Limb (tissue), 2 donors: Measurements from ENCODE around the gene MGAM2.

Experiments
- DNase-seq, 2 donors: peaks; one replicate each; pipeline ENCODE4 v3.0.0-alpha.2; 2016; ENCODE audit errors: extremely low spot score in 2 of 2

MGAM2 gene

GRCh38 chr7:142120524-142120923 is 9.0 kb downstream of the MGAM2 start:
- DNase-seq = no peak

GRCh38 chr7:142123184-142123583 is 11.7 kb downstream of the MGAM2 start:
- no peak for DNase-seq

GRCh38 chr7:142125256-142125955 is 13.9 kb downstream of the MGAM2 start:
- no peak for DNase-seq

GRCh38 chr7:142130267-142130666 is 18.7 kb downstream of the MGAM2 start:
- no peak for DNase-seq

- no peak for DNase-seq
Observed at GRCh38 chr7:142131439-142132185, 20.1 kb downstream of the MGAM2 start.

- no peak for DNase-seq
Observed at GRCh38 chr7:142133731-142134148, 22.2 kb downstream of the MGAM2 start.

GRCh38 chr7:142134909-142135308 is 23.4 kb downstream of the MGAM2 start:
- DNase-seq = no peak

GRCh38 chr7:142138996-142139395 is 27.5 kb downstream of the MGAM2 start:
- no peak for DNase-seq

- no peak for DNase-seq
Observed at GRCh38 chr7:142139597-142140400, 28.3 kb downstream of the MGAM2 start.

- DNase-seq = no peak
Observed at GRCh38 chr7:142140401-142140959, 29.0 kb downstream of the MGAM2 start.

GRCh38 chr7:142142702-142143101 is 31.2 kb downstream of the MGAM2 start:
- DNase-seq = no peak

GRCh38 chr7:142146124-142146523 is 34.6 kb downstream of the MGAM2 start:
- no peak for DNase-seq

- no peak for DNase-seq
Observed at GRCh38 chr7:142150356-142150755, 38.8 kb downstream of the MGAM2 start.

GRCh38 chr7:142150869-142151268 is 39.4 kb downstream of the MGAM2 start:
- no peak for DNase-seq

GRCh38 chr7:142152076-142152475 is 40.6 kb downstream of the MGAM2 start:
- no peak for DNase-seq

- no peak for DNase-seq
Observed at GRCh38 chr7:142153400-142153799, 41.9 kb downstream of the MGAM2 start.

GRCh38 chr7:142158736-142159496 is 47.4 kb downstream of the MGAM2 start:
- DNase-seq = no peak

GRCh38 chr7:142161921-142162320 is 50.4 kb downstream of the MGAM2 start:
- no peak for DNase-seq

- no peak for DNase-seq
Observed at GRCh38 chr7:142168746-142169145, 57.2 kb downstream of the MGAM2 start.

GRCh38 chr7:142172932-142173331 is 61.4 kb downstream of the MGAM2 start:
- DNase-seq = no peak

- no peak for DNase-seq
Observed at GRCh38 chr7:142174441-142174840, 62.9 kb downstream of the MGAM2 start.
